HCT116 (cell line): ENCODE measurements around the gene GOLGA7B. TPM values are rescaled to one million over a fixed set of nuclear protein-coding genes. Genes with fewer than 3 reads are reported as not detected.

ENCODE experiments used
- ATAC-seq: fragments of 200-7000 bp; cut with Tn5 transposase; 2 replicates; pipeline ENCODE4 v1.9.1; 2020; ENCODE audit warnings: mild to moderate bottlenecking, moderate library complexity
- BruUV-seq: library from RNA; stranded (reverse); fragments of 400-500 nt; replicated peaks from 2 replicates; lab custom pipeline; 2021; lab: Mats Ljungman, UMichigan
- CTCF ChIA-PET: fragments of 300-600 bp; sonication (Branson Sonifier 250); formaldehyde crosslinking; loops from one replicate; lab custom pipeline; 2021; ENCODE audit warnings: antibody characterized with exemption; lab: Charles Lee
- POLR2A ChIA-PET: fragments of 300-600, 350-600 bp; sonication (Branson Sonifier 250); formaldehyde crosslinking; loops from one replicate; lab custom pipeline; 2021; ENCODE audit warnings: antibody characterized with exemption; lab: Charles Lee
- RAD21 ChIA-PET, 2 experiments: fragments of 300-600 bp; sonication (Branson Sonifier 250); formaldehyde crosslinking; loops; one replicate each; lab custom pipeline; 2023; ENCODE audit warnings: low total read pairs in 2 of 2; ENCODE audit not compliant: uncharacterized antibody in 2 of 2, unreplicated experiment in 2 of 2, low non-redundant PET in 1 of 2; lab: Charles Lee
- DNase-seq: peaks from one replicate; pipeline ENCODE4 v3.0.0-alpha.2; 2010; ENCODE audit warnings: low read depth, low spot score
- H2AFZ ChIP-seq: fragments of 200-600 bp; shearing (Covaris generic), sonication (generic); 2 replicates; pipeline ENCODE4 v1.6.1; 2017; ENCODE audit warnings: low read depth, mixed run types, mixed read lengths, antibody characterized with exemption, low read length; ENCODE audit not compliant: poor library complexity, severe bottlenecking
- H3K27ac ChIP-seq: 2 replicates; pipeline ENCODE4 v1.5.1; 2012; ENCODE audit warnings: low read depth, low read length
- H3K27me3 ChIP-seq: fragments of 200-600 bp; sonication (generic); 2 replicates; pipeline ENCODE4 v1.6.1; 2016; ENCODE audit warnings: mixed run types, low read length, mixed read lengths; ENCODE audit not compliant: insufficient read depth
- H3K36me3 ChIP-seq, 2 experiments: fragments of 200-500 bp in 1 of 2; fragments of 200-600 bp in 1 of 2; sonication (Bioruptor generic) in 1 of 2; sonication (generic) in 1 of 2; 2 replicates each; pipeline versions ENCODE4 v1.5.1 to v1.6.1; 2014 to 2016; ENCODE audit warnings: low read length in 2 of 2, inconsistent platforms in 1 of 2, mixed read lengths in 1 of 2, mixed run types in 1 of 2; ENCODE audit not compliant: insufficient read depth in 2 of 2, control insufficient read depth in 1 of 2
- H3K4me1 ChIP-seq, 2 experiments: fragments of 200-600 bp in 1 of 2; sonication (generic) in 1 of 2; 2 replicates each; pipeline versions ENCODE4 v1.5.1 to v1.6.1; 2012 to 2017; ENCODE audit warnings: low read length in 2 of 2, inconsistent platforms in 1 of 2, mild to moderate bottlenecking in 1 of 2, mixed read lengths in 1 of 2, mixed run types in 1 of 2, moderate library complexity in 1 of 2; ENCODE audit not compliant: insufficient read depth in 2 of 2, control insufficient read depth in 1 of 2
- H3K4me2 ChIP-seq: fragments of 200-600 bp; sonication (generic); 2 replicates; pipeline ENCODE4 v1.6.1; 2017; ENCODE audit warnings: mixed run types, low read length, mixed read lengths
- H3K4me3 ChIP-seq, 2 experiments: fragments of 200-600 bp in 1 of 2; sonication (generic) in 1 of 2; replicated peaks in 1 of 2; 2 replicates each; pipeline ENCODE4 v1.5.1; 2011 to 2016; ENCODE audit warnings: low read length in 2 of 2, control low read depth in 1 of 2, low read depth in 1 of 2, mild to moderate bottlenecking in 1 of 2, mixed read lengths in 1 of 2, mixed run types in 1 of 2
- H3K79me2 ChIP-seq: fragments of 200-600 bp; sonication (generic); 2 replicates; pipeline ENCODE4 v1.6.1; 2017; ENCODE audit warnings: mild to moderate bottlenecking, mixed run types, low read length, moderate library complexity, mixed read lengths; ENCODE audit not compliant: insufficient read depth
- H3K9ac ChIP-seq: fragments of 200-600 bp; sonication (generic); 2 replicates; pipeline ENCODE4 v1.6.1; 2016; ENCODE audit warnings: low read length, mixed read lengths
- H3K9me2 ChIP-seq: fragments of 200-600 bp; sonication (generic), shearing (Covaris generic); 2 replicates; pipeline ENCODE4 v1.6.1; 2017; ENCODE audit warnings: mixed run types, mild to moderate bottlenecking, moderate library complexity; ENCODE audit not compliant: insufficient read depth
- H3K9me3 ChIP-seq, 2 experiments: fragments of 200-500 bp in 1 of 2; fragments of 200-600 bp in 1 of 2; sonication (Bioruptor generic) in 1 of 2; sonication (generic) in 1 of 2; 2 replicates each; pipeline ENCODE4 v1.6.1; 2014 to 2017; ENCODE audit warnings: low read length in 2 of 2, mixed read lengths in 2 of 2, inconsistent platforms in 1 of 2, low read depth in 1 of 2, mild to moderate bottlenecking in 1 of 2, mixed run types in 1 of 2, moderate library complexity in 1 of 2; ENCODE audit not compliant: control insufficient read depth in 1 of 2, insufficient read depth in 1 of 2
- H4K20me1 ChIP-seq: fragments of 200-600 bp; sonication (generic), shearing (Covaris generic); 2 replicates; pipeline ENCODE4 v1.6.1; 2017; ENCODE audit warnings: mixed run types, mild to moderate bottlenecking, moderate library complexity; ENCODE audit not compliant: insufficient read depth
- MAX ChIP-seq: IDR thresholded peaks from 2 replicates; pipeline ENCODE4 v1.6.1; 2012
- RAD21 ChIP-seq: IDR thresholded peaks from 2 replicates; pipeline ENCODE4 v1.6.1; 2012; ENCODE audit warnings: low read depth, mild to moderate bottlenecking
- REST ChIP-seq: IDR thresholded peaks from 2 replicates; pipeline ENCODE4 v1.6.1; 2012; ENCODE audit warnings: low read depth
- ZBTB33 ChIP-seq: IDR thresholded peaks from 2 replicates; pipeline ENCODE4 v1.6.1; 2011; ENCODE audit warnings: mild to moderate bottlenecking, low read length, moderate library complexity; ENCODE audit not compliant: insufficient replicate concordance; ENCODE audit errors: extremely low read depth
- intact Hi-C: fragments of 100-400 bp; cut with micrococcal nuclease; formaldehyde crosslinking; loops from 2 replicates; pipeline ENCODE4 v1.10.0; 2022
- total RNA-seq: library from RNA; stranded (reverse); gene quantifications from one replicate; pipeline ENCODE4 v1.2.1, GENCODE V29; 2021; ENCODE audit not compliant: unreplicated experiment

The GOLGA7B gene
- total RNA-seq, 1 experiment from 2014 or later, result 1.0 TPM

GRCh38 chr10:97910661-97911060 is 61.0 kb downstream of the GOLGA7B start:
- no TSS peak for BruUV-seq
- Histone ChIP-seq H3K27ac (no peak overlapping the region), H3K79me2 (no peaks in the 10 kb centered on the region), H3K4me3 (no peak overlapping the region), H3K4me1 (peaks cover 3 to 9% of the 10 kb centered on the region in 2 experiments; a peak in 3 of 4 replicates), H3K27me3 (no peaks in the 10 kb centered on the region), H3K9ac (no peak overlapping the region), H2AFZ (no peak overlapping the region), H4K20me1 (no peaks in the 10 kb centered on the region), H3K36me3 (no peaks in the 10 kb centered on the region), H3K9me2 (no peaks in the 10 kb centered on the region), H3K9me3 (no peaks in the 10 kb centered on the region), H3K4me2 (no peak overlapping the region)
- CTCF ChIA-PET, result interaction anchor here (2.1 kb wide), 1 partner anchor 131 kb away, joined by 12 read pairs; no protein-coding TSS in a partner anchor
- POLR2A ChIA-PET, result no interaction called here
- RAD21 ChIA-PET, result no interaction called here
- DNase-seq (no peak), ATAC-seq (no peak)
- TF ChIP-seq ZBTB33 (no peak), RAD21 (no peak), REST (no peak), MAX (no peak)
- intact Hi-C loops, result loop anchor here (10.0 kb wide), 2 partner anchors 324 to 754 kb away; no protein-coding TSS in a partner anchor
